HG02678 (cell line): ENCODE results near the gene SYTL3.
"Not testable (repeated sequence)": the region's sequence is repeated elsewhere in the genome, so short reads cannot be mapped to it uniquely, and the experiment has no call there.

Experiments
- ATAC-seq: cut with Tn5 transposase; IDR thresholded peaks from one replicate; pipeline ENCODE4 v1.9.1; 2021; ENCODE audit warnings: mild to moderate bottlenecking, moderate library complexity; ENCODE audit not compliant: unreplicated experiment

The SYTL3 gene

GRCh38 chr6:158661156-158661685 lies 11.4 kb downstream of the SYTL3 start:
- no peak for ATAC-seq

DNA sequence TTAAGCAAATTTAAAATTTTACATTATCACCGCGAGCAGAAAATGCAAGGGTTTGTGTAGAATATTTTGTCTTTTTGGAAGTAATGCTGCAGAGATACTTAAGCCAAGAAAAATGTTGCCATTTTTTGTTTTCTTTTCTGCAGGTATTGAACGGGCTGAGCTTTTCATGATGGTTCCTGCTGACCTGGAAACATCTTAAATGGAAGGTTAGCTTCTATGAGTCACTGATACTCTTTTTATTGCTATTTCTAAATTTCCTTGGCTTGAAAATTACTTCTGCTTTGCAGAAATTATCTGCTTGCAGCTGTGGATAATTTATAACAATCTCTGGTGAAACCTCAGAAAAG lies 12.7 kb downstream of the SYTL3 start:
- no peak for ATAC-seq

DNA sequence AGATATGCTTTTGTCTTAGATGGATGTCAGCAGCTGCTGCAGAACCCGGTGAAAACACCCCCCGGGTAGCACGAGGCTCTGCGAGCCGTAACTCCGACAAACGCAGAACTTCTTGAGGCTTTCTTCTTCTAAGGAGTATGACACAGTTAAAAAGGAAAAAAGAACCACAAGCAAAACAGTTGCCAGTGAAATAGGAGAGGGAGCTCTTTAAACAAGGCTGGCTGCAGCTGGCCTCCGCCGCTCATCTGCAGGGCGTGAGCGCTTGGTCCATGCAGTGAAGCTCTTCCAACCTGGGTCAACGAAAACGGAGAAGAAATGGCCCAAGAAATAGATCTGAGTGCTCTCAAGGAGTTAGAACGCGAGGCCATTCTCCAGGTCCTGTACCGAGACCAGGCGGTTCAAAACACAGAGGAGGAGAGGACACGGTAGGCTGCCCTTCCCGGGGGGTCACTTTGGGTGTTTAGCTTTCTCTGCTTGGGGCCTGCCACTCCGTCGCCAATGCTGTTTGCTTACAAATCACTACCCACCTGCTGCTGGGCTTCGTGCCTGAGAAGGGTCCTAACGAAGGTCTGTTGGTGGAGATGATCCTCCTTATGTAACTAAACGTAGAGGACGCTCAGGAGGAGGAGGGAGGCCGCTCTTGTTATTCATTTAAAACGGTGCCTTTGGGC lies 13.2 kb downstream of the SYTL3 start:
- no peak for ATAC-seq

DNA sequence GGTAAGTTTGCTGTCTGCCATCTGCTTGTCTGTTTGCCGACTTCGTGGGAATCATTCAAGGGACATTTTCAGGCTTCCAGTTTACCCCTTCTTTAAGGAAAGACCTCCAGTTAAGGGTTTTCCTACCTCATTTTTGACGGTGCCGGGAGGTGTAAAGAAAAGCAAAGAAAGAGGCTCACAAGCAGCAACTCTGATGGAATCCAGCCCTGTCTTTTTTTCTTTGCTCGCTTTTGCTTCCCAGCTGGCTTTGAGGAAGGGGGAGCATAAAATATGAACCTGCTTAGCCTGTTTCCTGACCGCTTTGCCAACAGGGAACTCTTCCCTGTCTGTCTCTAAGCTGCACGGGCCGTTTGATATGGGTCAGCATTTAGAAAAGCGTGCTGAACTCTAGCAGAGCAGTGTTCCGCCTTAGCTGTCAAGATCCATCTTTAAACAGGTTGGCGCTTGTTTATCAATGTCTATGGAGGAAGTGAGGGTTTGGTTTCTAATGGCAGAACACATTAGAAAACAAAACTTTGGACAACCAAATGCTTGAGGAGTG lies 13.8 kb downstream of the SYTL3 start:
- ATAC-seq = no peak

DNA sequence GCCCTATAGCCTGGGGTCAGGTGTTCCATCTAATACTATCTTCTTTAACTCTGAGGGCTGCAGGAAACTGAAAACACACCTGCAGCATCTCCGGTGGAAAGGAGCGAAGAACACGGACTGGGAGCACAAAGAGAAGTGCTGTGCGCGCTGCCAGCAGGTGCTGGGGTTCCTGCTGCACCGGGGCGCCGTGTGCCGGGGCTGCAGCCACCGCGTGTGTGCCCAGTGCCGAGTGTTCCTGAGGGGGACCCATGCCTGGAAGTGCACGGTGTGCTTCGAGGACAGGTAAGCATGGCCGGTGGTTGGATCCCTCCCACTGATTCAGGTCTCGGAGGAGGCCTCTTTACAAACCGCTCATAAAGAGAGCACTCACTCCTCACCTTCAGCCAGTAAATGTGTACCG lies 15.5 kb downstream of the SYTL3 start:
- no peak for ATAC-seq

GRCh38 chr6:158666628-158667359 lies 16.9 kb downstream of the SYTL3 start:
- ATAC-seq = no peak

DNA sequence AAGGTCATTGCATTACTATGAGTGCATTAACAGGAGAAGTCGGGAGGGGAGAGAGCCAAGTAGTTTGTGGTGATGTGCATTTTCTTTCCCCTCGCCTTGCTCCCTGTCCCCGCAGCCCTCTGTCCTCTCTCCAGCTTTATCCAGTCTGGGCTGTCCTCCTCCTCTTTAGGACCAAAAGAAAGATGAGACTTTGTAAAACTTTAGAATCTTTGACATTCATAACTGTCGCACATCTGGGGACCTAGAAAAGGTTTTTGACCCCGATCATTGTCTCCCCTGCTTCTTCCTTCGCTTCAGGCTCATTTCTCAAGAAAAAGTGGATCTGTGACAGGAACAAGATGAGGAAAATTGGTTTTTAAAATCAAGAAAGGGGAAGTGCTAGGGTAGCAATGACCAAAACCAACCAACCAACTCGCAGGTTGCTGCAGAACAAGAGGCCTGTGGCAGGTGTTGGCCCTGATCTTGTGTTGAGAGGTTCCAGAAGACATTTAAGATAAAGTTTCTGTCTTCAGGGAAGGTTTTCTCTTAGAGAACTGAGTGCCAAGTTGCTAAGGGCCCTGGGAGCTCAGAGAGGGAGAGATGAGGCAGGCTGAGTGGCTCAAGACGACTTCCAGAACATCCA lies 17.6 kb downstream of the SYTL3 start:
- no peak for ATAC-seq

DNA sequence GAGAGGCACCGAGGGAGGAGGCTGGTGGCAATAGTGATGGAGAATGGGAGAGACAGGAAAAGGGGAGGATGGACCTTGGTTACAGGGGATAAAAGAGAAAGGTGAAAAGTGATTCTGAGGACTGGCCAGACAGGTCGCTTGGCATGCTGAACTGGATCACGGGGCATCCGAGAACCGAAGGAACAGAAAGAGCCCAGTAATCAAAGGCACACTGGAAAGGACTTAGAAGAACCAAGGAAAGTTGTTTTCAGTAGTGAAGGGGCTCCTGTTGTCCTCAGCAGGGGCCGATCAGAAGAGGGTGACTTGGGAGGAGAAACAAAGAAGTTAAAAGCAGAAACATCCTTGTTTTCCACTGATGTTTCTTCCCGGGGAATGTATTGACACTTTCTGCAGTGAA lies 18.9 kb downstream of the SYTL3 start:
- ATAC-seq = no peak

DNA sequence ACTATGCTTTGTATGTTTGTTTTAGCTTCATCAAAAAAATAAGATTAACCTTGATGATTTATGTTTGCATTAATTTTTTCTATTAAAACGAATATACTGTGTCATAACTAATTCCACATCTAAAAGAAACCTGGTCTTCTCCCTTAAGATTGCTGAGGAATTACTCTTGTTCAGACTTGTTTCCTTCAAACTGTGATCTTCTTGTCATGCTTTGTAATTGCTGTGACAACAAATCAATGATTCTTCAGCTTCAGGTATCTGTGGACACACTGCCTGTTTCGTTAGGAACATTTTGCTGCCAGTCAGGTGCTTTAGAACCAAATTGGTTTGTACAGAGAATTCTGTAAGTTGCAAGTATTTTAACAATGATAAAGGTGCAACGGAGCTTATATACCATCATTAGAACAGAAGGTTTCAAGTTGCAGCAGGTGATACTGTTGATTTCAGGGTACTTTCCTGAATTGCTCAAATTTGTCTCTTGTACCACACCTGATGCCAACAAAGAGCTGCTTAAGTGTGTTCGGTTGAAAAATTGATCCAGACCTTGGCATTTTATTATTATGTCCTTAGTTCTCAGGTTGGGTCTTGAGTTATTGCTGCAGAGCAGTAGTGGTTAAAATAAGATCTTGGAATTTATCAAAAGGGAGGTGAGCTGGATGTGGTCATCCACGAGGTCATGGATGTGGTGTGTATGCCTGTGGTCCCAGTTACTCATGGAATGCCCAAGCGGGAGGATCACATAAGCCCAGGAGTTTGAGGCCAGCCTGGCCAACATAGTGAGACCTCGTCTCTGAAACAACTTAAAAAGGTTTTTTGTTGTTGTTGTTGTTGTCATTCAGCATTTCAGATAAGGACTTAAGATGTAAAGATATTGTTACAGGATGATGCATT lies 19.5 kb downstream of the SYTL3 start:
- ATAC-seq = no peak

GRCh38 chr6:158672119-158672518 lies 22.3 kb downstream of the SYTL3 start:
- ATAC-seq = not testable (repeated sequence)

GRCh38 chr6:158672726-158673125 lies 22.9 kb downstream of the SYTL3 start:
- ATAC-seq = no peak

- ATAC-seq = no peak
These were observed 24.7 kb downstream of the SYTL3 start for GRCh38 chr6:158674342-158675131.

GRCh38 chr6:158677094-158677493 lies 27.2 kb downstream of the SYTL3 start:
- ATAC-seq = not testable (repeated sequence)

DNA sequence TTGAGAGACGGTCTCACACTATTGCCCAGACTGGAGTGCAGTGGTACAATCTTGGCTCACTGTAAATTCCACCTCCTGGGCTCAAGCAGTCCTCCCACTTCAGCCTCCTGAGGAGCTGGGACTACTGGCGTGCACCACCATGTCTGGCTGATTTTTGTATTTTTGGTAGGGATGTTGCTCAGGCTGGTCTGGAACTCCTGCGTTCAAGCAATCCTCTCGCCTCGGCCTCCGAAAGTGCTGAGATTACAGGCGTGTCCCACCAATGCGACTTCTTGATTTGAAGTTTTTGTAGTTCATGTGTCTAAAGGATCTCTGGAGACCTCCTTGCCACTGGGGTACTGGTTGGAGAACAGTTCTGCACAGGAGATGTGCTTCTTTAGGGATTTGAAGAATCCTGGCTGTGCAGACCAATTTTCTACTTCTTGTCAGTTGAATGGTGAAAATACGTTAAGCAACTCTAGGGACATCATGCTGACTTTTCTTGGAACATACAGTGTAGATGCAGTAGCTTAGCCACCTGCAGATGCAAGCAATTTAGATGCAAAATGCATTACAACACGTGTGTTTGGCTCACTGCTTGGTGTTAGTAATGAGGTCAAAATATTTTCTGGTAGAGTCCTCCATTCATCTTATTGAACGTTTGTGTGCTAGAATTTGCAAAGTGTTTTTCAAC lies 28.2 kb downstream of the SYTL3 start:
- ATAC-seq = no peak

GRCh38 chr6:158680015-158680414 lies 30.2 kb downstream of the SYTL3 start:
- no peak for ATAC-seq

DNA sequence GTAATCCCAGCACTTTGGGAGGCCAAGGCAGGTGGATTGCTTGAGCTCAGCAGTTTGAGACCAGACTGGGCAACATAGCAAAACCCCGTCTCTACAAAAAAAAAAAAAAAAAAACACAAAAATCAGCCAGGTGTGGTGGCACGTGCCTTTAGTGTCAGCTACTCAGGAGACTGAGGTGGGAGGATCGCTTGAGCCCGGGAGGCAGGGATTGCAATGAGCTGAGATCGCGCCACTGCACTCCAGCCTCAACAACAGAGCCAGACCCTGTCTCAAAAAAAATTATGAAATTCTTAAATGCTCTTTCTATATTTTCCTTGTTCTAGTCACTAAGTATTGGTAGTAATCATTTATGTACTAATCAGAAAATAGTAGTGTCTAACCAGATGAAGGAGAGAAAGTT lies 30.6 kb downstream of the SYTL3 start:
- ATAC-seq = no peak

GRCh38 chr6:158684311-158684710 lies 34.5 kb downstream of the SYTL3 start:
- no peak for ATAC-seq

GRCh38 chr6:158684745-158685324 lies 35.0 kb downstream of the SYTL3 start:
- ATAC-seq = no peak

DNA sequence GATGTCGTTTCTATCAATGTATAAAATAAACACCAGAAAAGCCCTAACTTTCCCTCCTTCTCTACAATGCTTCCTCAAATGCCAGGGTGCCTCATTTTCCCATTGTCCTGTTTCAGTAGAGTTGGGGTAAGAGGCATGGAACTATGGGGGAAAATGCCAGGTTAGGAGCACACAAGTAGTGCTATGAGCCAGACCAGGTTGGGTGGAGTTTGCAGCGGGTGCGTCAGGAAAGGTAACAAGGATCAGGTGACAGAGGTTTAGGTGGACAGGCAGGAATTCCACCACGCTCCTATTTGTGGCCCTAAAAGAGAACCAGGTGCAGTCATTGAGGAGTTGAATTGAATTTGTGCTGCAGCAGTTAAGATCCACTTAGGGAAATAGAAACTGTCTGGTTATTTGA lies 36.5 kb downstream of the SYTL3 start:
- no peak for ATAC-seq
